ENCODE results near the gene THOC5. TPM values are rescaled to one million over a fixed set of nuclear protein-coding genes. Genes with fewer than 3 reads are reported as not detected.

THOC5 gene
- total RNA-seq, 1 experiment from 2014 or later, result 74.6 TPM

DNA sequence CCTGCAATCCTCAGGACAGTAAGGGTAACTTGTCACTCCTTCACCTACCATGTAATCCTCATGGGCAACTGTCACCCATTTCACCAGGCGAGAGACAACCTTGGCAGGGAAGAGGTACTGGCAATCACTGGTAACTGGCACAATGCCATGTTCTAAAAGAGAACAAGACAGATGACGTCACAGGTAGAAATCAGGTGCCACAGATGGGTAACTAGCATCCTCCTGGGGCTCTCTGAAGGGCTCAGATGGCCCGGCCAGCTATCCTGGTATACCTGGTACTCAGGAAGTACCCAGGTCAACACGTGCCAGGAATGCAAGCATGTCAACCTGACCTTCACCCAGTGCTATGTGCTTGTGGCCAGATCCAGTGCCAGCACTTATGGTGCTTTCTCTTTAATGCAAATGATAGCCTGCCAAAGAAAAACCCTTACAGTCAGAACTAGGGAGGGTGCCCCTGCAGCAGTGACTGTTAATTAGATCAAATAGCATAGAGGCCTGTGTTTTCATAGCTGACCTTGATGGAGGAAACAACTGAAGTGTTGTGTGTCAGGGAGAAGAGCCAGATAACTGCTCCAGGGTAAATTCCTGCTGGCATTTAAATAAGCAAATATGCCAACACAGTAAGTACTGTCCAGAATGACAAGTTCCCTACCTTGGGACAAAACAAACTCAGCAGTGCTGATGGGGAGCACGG is 36.2 kb downstream of the THOC5 start:
- intact Hi-C loops (cut with micrococcal nuclease; ENCODE audit: unreplicated experiment), result no loop called here
- H3K9me3 ChIP-seq, result no peaks in the 10 kb centered on the region
- ChIA-PET POLR2A (no interaction called here), CTCF (no interaction called here)
- TF ChIP-seq, protein P1, sequence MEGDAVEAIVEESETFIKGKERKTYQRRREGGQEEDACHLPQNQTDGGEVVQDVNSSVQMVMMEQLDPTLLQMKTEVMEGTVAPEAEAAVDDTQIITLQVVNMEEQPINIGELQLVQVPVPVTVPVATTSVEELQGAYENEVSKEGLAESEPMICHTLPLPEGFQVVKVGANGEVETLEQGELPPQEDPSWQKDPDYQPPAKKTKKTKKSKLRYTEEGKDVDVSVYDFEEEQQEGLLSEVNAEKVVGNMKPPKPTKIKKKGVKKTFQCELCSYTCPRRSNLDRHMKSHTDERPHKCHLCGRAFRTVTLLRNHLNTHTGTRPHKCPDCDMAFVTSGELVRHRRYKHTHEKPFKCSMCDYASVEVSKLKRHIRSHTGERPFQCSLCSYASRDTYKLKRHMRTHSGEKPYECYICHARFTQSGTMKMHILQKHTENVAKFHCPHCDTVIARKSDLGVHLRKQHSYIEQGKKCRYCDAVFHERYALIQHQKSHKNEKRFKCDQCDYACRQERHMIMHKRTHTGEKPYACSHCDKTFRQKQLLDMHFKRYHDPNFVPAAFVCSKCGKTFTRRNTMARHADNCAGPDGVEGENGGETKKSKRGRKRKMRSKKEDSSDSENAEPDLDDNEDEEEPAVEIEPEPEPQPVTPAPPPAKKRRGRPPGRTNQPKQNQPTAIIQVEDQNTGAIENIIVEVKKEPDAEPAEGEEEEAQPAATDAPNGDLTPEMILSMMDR (IDR thresholded peaks at IDR 0.05; ENCODE audit: insufficient read depth in 1 of 2, low read depth in 1 of 2, low read length in 1 of 2, severe bottlenecking in 1 of 2, unreplicated experiment in 1 of 2), result no peak
- no peaks in the 10 kb centered on the region for H3K4me1 Mint-ChIP-seq (ENCODE audit: low read depth, unreplicated experiment)
- H3K27me3 ChIP-seq (replicated peaks; ENCODE audit: control insufficient read depth, insufficient read depth, low read length), result no peaks in the 10 kb centered on the region
- DNase-seq, result no peak
- no peaks in the 10 kb centered on the region for H3K9me3 Mint-ChIP-seq (ENCODE audit: unreplicated experiment)
- BruUV-seq (replicated peaks), result no TSS peak
- no peak overlapping the region for H3K4me3 ChIP-seq (ENCODE audit: low read depth, low read length)
- H3K27me3 Mint-ChIP-seq (ENCODE audit: insufficient read depth, unreplicated experiment), result no peaks in the 10 kb centered on the region
- no peak overlapping the region for H3K27ac Mint-ChIP-seq (ENCODE audit: unreplicated experiment)
- H3K36me3 ChIP-seq (ENCODE audit: control insufficient read depth, insufficient read depth, low read length), result peaks cover 2% of the 10 kb centered on the region
- H3K4me1 ChIP-seq, result no peaks in the 10 kb centered on the region
- peaks cover 49% of the 10 kb centered on the region for H3K36me3 Mint-ChIP-seq (ENCODE audit: insufficient read depth, unreplicated experiment)
- no peak overlapping the region for H3K4me3 Mint-ChIP-seq (ENCODE audit: unreplicated experiment)

DNA sequence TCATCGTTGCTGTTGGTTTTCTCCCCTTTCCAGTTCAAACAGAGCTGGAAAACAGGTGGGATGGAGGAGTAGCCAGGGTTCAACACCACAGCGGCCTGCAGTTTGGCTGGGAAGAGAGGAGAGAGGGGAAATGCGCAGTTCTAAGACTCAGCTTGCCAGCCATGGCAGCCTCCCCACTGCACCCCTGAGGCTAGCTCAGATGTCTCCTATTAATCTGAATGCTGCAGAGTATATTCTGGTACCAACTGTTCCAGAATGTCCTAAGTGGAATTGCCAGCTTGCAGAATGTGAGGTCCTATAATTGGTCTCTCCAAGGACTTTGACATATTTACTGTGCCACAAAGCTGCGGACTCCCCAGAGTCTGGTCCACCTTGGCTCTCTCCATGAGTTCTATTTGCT is 41.5 kb downstream of the THOC5 start:
- H3K27me3 ChIP-seq (replicated peaks; ENCODE audit: control insufficient read depth, insufficient read depth, low read length), result no peaks in the 10 kb centered on the region
- Mint-ChIP-seq H3K4me1 (ENCODE audit: low read depth, unreplicated experiment) (no peaks in the 10 kb centered on the region), H3K9me3 (ENCODE audit: unreplicated experiment) (no peaks in the 10 kb centered on the region), H3K27me3 (ENCODE audit: insufficient read depth, unreplicated experiment) (no peaks in the 10 kb centered on the region), H3K36me3 (ENCODE audit: insufficient read depth, unreplicated experiment) (peaks cover 33% of the 10 kb centered on the region), H3K4me3 (ENCODE audit: unreplicated experiment) (no peak overlapping the region), H3K27ac (ENCODE audit: unreplicated experiment) (no peak overlapping the region)
- H3K9me3 ChIP-seq, result no peaks in the 10 kb centered on the region
- TF ChIP-seq, protein P1 (IDR thresholded peaks at IDR 0.05; ENCODE audit: insufficient read depth in 1 of 2, low read depth in 1 of 2, low read length in 1 of 2, severe bottlenecking in 1 of 2, unreplicated experiment in 1 of 2), result no peak
- POLR2A ChIA-PET, result no interaction called here
- CTCF ChIA-PET, result no interaction called here
- BruUV-seq (replicated peaks), result no TSS peak
- H3K4me3 ChIP-seq (ENCODE audit: low read depth, low read length), result no peak overlapping the region
- DNase-seq, result no peak
- H3K4me1 ChIP-seq, result no peaks in the 10 kb centered on the region
- peaks cover 8% of the 10 kb centered on the region for H3K36me3 ChIP-seq (ENCODE audit: control insufficient read depth, insufficient read depth, low read length)
- intact Hi-C loops (cut with micrococcal nuclease; ENCODE audit: unreplicated experiment), result no loop called here

DNA sequence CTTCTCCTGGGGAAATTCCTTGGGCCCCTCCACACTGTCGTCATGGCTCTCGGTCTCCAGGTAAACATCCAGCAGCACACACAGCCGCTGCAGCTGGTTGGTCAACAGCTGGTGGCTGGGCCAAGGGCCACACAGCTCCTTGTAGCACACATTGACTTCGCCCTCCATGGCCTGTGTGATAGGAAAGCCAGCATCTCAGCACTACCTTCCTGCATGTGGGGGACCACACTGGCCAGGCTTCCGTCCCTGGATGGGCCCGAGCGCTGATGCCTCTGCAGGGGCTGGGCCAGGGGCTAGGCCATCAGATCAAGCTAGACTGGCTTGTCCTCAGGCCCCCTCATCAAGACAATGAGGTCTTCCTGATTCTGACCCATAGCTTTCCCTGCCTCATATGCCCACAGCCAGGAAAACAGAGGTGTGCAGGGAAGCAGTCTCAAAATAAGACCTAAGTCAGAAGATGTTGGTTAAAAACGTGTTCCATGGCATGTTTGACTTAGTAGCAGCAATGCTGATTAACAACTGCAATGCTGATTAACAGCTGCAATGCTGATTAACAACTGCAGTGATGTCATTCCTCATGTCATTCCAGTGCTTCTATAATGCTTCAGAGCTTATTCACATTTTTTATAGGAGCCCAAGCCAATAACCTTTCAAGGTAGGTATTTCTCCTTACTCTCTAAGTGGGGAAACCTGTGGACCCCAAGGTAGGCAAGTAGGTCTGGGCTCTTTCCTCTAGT is 42.3 kb downstream of the THOC5 start:
- TF ChIP-seq, protein P1 (IDR thresholded peaks at IDR 0.05; ENCODE audit: insufficient read depth in 1 of 2, low read depth in 1 of 2, low read length in 1 of 2, severe bottlenecking in 1 of 2, unreplicated experiment in 1 of 2), result no peak
- Histone ChIP-seq H3K4me1 (no peaks in the 10 kb centered on the region), H3K27me3 (replicated peaks; ENCODE audit: control insufficient read depth, insufficient read depth, low read length) (no peaks in the 10 kb centered on the region), H3K4me3 (ENCODE audit: low read depth, low read length) (no peak overlapping the region), H3K36me3 (ENCODE audit: control insufficient read depth, insufficient read depth, low read length) (peaks cover 6% of the 10 kb centered on the region), H3K9me3 (no peaks in the 10 kb centered on the region)
- no peaks in the 10 kb centered on the region for H3K4me1 Mint-ChIP-seq (ENCODE audit: low read depth, unreplicated experiment)
- ChIA-PET CTCF (interaction anchor here (0.6 kb wide), 1 partner anchor 142 kb away, joined by 5 read pairs; no protein-coding TSS in a partner anchor), POLR2A (no interaction called here)
- H3K27ac Mint-ChIP-seq (ENCODE audit: unreplicated experiment), result no peak overlapping the region
- H3K9me3 Mint-ChIP-seq (ENCODE audit: unreplicated experiment), result no peaks in the 10 kb centered on the region
- H3K36me3 Mint-ChIP-seq (ENCODE audit: insufficient read depth, unreplicated experiment), result peaks cover 35% of the 10 kb centered on the region
- no peak overlapping the region for H3K4me3 Mint-ChIP-seq (ENCODE audit: unreplicated experiment)
- no TSS peak for BruUV-seq (replicated peaks)
- H3K27me3 Mint-ChIP-seq (ENCODE audit: insufficient read depth, unreplicated experiment), result no peaks in the 10 kb centered on the region
- intact Hi-C loops (cut with micrococcal nuclease; ENCODE audit: unreplicated experiment), result no loop called here
- DNase-seq, result no peak
